NCI-H187 (cell line): ENCODE results near the gene C16orf87.

Experiments used
- DNase-seq, 2 experiments: peaks; one replicate each; lab custom pipeline; 2025; lab: John Stamatoyannopoulos, UW

C16orf87 gene

GRCh38 chr16:46757339-46758050 is 73.5 kb downstream of the C16orf87 start:
- no peak for DNase-seq

GRCh38 chr16:46756772-46757171 is 74.2 kb downstream of the C16orf87 start:
- DNase-seq = no peak

- DNase-seq = no peak
These were observed 78.0 kb downstream of the C16orf87 start for GRCh38 chr16:46753015-46753414.

GRCh38 chr16:46751381-46751780 is 79.6 kb downstream of the C16orf87 start:
- DNase-seq = no peak

GRCh38 chr16:46748775-46749705 is 81.9 kb downstream of the C16orf87 start:
- peak; percentile 14 to 61 for DNase-seq

- DNase-seq = no peak
These were observed 83.0 kb downstream of the C16orf87 start, which contains the start of gene MYLK3 for GRCh38 chr16:46747777-46748651. Gene MYLK3 (minus strand): TSS chr16:46748344. CDS start chr16:46748193, 151 bp downstream.

- no peak for DNase-seq
These were observed 83.9 kb downstream of the C16orf87 start for GRCh38 chr16:46746821-46747776.
